Kidney epithelial cell (primary cell): ENCODE data around the gene CRYL1. TPM values are rescaled to one million over a fixed set of nuclear protein-coding genes. Genes with fewer than 3 reads are reported as not detected.

ENCODE experiments used
- DNase-seq: peaks from one replicate; pipeline ENCODE4 v3.0.0-alpha.2; 2010; ENCODE audit warnings: low read depth
- H3K27me3 ChIP-seq: 2 replicates; pipeline ENCODE4 v1.6.0; 2011; ENCODE audit warnings: low read length; ENCODE audit not compliant: control insufficient read depth, insufficient read depth
- H3K36me3 ChIP-seq: 2 replicates; pipeline ENCODE4 v1.5.1; 2011; ENCODE audit warnings: low read length; ENCODE audit not compliant: control insufficient read depth, insufficient read depth
- H3K4me3 ChIP-seq: 2 replicates; pipeline ENCODE4 v1.5.1; 2011; ENCODE audit warnings: low read depth, mild to moderate bottlenecking, control low read depth, low read length
- total RNA-seq: library from RNA; depleted of rRNA; stranded (reverse); fragments of >200 nt; gene quantifications from 2 replicates; pipeline ENCODE4 v1.2.3, GENCODE V29; 2015
- TF ChIP-seq, protein P1 (sequence below): IDR thresholded peaks from 2 replicates; pipeline ENCODE4 v1.5.1; 2011; ENCODE audit warnings: mild to moderate bottlenecking, moderate library complexity, low read length, control low read depth, inconsistent platforms; ENCODE audit not compliant: insufficient read depth, poor library complexity, severe bottlenecking

CRYL1 gene
- total RNA-seq, 1 donor from 2014 or later = 36.4 TPM

DNA sequence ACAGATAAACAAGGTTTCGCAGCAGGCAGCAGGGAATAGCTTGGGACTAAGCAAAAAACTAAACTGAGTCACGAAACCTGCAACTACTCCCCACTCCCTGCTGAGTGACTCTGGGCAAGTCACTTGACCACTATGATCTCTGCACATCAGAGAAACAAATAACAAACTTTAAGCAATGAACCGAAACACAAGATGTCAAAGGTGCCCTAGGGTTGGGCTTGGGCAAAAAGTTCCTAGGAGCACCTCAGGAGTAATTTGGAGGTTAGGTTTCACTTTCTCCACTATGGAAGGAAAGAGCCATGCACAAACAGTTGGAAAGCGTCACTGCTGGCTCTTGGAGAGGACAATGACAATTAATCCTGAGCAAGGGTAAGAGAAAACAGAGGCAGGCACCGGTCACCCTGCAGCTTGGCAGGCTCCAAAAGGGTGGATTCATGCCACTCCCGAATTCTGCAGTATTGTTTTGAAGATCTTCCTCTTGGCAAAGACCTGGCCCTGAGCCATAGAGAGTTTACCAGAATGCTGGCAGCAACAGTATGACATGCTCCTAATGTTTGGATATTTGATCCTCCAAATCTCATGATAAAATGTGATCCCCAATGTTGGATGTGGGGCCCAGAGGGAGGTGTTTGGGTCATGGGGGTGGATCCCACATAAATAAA lies 60.3 kb downstream of the CRYL1 start:
- Histone ChIP-seq H3K36me3 (no peaks in the 10 kb centered on the region), H3K27me3 (no peaks in the 10 kb centered on the region), H3K4me3 (no peak overlapping the region)
- DNase-seq = no peak
- TF ChIP-seq, protein P1, sequence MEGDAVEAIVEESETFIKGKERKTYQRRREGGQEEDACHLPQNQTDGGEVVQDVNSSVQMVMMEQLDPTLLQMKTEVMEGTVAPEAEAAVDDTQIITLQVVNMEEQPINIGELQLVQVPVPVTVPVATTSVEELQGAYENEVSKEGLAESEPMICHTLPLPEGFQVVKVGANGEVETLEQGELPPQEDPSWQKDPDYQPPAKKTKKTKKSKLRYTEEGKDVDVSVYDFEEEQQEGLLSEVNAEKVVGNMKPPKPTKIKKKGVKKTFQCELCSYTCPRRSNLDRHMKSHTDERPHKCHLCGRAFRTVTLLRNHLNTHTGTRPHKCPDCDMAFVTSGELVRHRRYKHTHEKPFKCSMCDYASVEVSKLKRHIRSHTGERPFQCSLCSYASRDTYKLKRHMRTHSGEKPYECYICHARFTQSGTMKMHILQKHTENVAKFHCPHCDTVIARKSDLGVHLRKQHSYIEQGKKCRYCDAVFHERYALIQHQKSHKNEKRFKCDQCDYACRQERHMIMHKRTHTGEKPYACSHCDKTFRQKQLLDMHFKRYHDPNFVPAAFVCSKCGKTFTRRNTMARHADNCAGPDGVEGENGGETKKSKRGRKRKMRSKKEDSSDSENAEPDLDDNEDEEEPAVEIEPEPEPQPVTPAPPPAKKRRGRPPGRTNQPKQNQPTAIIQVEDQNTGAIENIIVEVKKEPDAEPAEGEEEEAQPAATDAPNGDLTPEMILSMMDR = no peak

DNA sequence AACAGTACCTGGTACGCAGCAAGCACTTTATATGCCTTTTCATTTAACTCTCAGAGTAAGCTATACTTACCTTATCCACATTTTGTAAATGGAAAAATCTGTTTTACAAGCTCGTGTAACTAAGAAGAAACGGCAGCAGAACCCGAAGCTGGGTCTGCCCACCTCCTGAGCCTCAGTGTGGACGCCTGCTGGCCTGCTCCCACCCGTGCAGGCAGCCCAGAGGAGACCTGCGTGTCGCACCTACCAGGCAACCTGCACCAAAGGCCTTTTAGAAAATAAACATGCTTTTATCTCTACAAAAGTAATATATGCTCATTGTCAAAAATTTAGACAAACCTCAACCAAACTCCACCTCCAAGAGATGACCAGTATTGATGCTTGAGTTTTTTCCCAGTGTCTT lies 62.7 kb downstream of the CRYL1 start:
- H3K36me3 ChIP-seq = no peaks in the 10 kb centered on the region
- H3K4me3 ChIP-seq = no peak overlapping the region
- TF ChIP-seq, protein P1 = no peak
- no peaks in the 10 kb centered on the region for H3K27me3 ChIP-seq
- DNase-seq = no peak

DNA sequence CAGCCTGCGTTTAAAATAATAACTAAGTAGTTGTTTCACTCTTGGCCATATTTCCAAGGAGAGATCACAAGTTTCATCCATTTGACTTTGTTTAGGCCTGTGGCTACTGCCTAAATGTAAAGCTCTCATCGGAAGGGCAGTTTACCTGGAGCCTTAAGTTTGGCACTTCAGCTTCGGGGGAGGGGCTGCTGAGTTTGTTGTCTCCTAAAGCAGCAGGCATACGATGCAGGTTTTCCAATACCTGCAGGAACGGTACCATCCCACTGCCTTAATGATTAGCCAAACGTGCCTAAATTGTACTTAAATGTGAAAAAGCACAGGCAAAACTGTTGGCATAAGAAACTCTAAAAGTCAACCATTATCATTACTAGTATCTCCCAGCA lies 63.1 kb downstream of the CRYL1 start:
- DNase-seq = no peak
- Histone ChIP-seq H3K4me3 (no peak overlapping the region), H3K36me3 (no peaks in the 10 kb centered on the region), H3K27me3 (no peaks in the 10 kb centered on the region)
- TF ChIP-seq, protein P1 = no peak

DNA sequence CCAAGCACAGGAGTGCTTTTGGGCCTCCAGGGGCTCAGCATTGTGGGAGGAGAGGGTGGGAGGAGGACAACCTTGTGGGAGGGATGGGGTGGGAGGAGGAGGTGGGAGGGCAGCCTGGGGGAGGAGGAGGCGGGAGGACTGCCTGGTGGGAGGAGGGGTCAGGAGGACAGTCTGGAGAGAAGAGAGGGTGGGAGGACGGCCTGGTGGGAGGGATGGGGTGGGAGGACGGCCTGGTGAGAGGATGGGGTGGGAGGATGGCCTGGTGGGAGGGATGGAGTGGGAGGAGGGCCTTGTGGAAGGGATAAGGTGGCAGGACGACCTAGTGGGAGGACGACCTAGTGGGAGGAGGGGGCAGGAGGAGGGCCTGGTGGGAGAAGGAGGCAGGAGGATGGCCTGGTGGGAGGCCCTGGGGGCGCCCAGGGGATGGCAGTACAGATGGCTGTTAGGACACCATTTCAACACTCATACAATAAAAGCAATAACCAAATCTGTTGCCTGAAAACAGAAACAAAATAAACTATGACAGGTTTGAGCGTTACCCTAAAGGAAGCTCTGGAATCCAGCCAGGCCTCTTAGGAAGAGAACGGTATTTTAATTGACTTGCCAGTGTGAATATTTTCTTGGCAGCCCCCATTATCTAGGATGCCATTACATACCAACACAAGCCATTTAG lies 63.7 kb downstream of the CRYL1 start:
- H3K36me3 ChIP-seq = no peaks in the 10 kb centered on the region

DNA sequence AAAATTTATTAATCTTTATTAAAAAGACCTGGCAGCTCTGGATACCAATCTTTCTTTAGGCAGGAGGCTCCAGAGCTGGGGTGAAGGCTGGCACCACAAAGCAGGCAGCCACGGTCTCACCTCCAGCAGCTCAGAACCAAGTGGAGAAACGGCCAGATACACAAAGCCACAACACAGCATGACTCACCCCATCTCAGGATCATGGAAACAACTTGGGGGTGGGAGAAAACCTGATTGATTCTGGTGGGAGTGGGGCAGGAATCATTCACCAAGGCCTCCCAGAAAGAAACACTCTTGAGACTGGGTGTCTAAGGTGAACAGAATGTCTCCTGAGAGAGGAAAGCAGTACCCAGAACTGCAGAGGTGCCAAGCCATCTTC lies 64.2 kb downstream of the CRYL1 start:
- no peaks in the 10 kb centered on the region for H3K27me3 ChIP-seq
- H3K36me3 ChIP-seq = no peaks in the 10 kb centered on the region
- DNase-seq = peak; percentile 64
- TF ChIP-seq, protein P1 = no peak
- H3K4me3 ChIP-seq = no peak overlapping the region

More for the DNA sequence above, 63.7 kb downstream of the CRYL1 start:
- TF ChIP-seq, protein P1 = no peak
- Histone ChIP-seq H3K27me3 (no peaks in the 10 kb centered on the region), H3K4me3 (no peak overlapping the region)
- no peak for DNase-seq
